Amygdala (tissue), 56 donors: ENCODE measurements around the gene ARHGAP26.
A peak's percentile ranks its signal among the peaks of the same experiment; 100 is the strongest.
"Not testable (repeated sequence)": the region's sequence is repeated elsewhere in the genome, so short reads cannot be mapped to it uniquely, and the experiment has no call there.

Experiments
- DNase-seq, 56 donors: peaks; one replicate each; lab custom pipeline; 2025; lab: John Stamatoyannopoulos, UW

Gene ARHGAP26

GRCh38 chr5:142998316-142999020 is 228.3 kb downstream of the ARHGAP26 start:
- DNase-seq: no peak

GRCh38 chr5:143000551-143000950 is 230.4 kb downstream of the ARHGAP26 start:
- DNase-seq: not testable (repeated sequence)

DNA sequence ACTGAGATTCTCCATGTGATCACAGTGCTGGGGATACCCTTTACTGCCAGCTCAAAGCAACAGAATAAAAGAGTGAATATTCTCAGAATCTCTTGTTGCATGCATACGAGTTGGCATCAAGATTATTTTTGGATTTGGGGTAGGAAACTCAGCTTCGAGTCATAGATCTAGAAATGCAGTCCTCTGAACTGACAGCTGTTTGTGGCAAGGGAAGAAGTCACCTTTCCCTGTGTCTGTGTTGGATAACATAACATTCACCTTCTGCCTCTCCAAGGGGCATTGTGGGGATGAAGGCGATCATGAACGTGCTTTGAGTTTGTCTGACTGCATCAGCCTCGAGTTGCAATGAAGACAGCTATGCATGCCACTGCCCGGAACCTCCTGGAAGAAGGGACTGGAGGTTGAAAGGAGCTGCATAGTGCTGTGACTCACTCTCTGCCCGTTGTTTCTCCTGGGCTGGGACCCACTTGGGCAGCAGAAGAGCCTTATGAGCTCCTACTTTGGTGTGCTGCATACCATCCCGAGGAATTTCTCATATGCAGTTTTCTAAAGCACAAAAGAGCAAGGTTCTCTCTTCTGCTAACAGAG is 231.7 kb downstream of the ARHGAP26 start:
- no peak for DNase-seq

DNA sequence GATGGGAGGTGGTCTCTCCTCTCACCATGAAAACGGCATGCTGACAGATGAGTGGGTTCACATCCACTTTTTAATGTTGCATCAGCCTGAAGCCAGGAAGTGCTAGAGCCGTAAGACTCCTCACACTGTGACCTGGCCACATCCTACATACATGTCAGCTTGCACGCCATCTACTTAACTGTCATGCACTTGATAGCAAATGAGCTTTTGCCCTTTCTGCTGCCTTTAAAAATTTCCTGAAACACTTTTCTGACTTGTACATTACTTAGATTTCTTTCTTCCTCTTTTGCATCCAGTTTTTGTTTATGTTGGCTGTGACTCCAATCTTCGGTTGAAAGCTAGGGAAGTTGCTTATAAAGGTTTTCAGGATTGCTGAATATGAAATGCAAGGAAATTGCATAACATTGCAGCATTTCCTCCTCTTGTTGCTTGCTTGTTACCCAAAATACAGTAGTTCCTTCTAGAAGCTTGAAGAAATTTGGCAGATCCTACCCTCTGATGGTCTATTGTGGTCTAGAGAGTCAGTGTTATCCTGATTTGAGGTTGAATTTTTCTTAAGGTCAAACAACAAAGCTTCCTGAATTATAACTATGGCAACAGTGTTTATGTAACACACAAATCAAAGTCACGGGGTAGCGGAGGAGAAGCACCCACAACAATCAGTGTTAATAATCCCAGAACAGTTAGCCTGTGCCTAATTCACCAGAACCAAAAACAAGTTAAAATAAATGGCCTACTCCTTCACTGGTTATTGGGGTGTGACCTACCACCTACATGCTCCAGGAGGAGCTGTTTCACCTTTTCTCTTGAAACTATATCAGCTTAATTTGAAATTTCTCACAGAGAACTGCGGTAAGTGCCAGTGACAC is 232.5 kb downstream of the ARHGAP26 start:
- peak in 2 of 56 donors; percentile 8 to 19 for DNase-seq

GRCh38 chr5:143003328-143003636 is 233.1 kb downstream of the ARHGAP26 start:
- no peak for DNase-seq

GRCh38 chr5:143004361-143005145 is 234.4 kb downstream of the ARHGAP26 start:
- no peak for DNase-seq

GRCh38 chr5:143006501-143006900 is 236.3 kb downstream of the ARHGAP26 start:
- DNase-seq: peak in 2 of 56 donors; percentile 18 to 23

- no peak for DNase-seq
Measured at GRCh38 chr5:143008032-143008431, 237.9 kb downstream of the ARHGAP26 start.

DNA sequence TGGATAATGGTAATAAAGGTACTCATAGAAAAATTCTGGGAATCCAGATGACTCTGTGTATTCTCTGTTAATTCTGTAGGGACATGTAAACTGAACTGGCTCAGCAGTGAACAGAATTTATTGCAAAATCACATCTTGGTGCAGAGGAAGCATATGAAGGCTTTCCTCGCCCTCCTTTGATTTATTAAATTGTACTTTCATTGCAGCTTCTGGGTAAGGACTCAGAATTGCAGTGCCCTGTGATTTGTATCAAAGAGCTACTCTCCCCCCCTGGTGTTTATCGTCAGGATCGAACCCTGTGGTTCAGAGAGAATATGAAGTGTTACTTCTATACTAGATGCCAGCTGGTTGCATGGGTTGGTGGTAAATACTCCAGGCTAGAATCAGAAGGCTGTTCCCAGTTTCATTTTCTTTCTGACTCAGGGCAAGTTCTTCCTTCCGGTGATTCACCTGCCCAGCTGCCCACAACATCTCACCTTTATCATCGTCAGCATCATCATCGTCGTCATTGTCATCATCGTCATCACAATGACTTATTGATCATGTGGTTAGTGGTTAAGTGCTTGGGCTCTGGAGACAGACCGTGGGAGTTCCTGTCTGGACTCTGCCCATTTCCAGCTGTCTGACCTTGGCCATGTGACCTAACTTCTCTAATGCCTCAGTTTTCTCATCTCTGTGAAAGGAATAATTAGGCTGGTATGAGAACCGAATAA is 238.8 kb downstream of the ARHGAP26 start:
- DNase-seq: peak in 2 of 56 donors; percentile 19 to 21

- DNase-seq: peak in 2 of 56 donors; percentile 6 to 13
Measured at GRCh38 chr5:143010351-143010750, 240.2 kb downstream of the ARHGAP26 start.

GRCh38 chr5:143011585-143011984 is 241.4 kb downstream of the ARHGAP26 start:
- no peak for DNase-seq

DNA sequence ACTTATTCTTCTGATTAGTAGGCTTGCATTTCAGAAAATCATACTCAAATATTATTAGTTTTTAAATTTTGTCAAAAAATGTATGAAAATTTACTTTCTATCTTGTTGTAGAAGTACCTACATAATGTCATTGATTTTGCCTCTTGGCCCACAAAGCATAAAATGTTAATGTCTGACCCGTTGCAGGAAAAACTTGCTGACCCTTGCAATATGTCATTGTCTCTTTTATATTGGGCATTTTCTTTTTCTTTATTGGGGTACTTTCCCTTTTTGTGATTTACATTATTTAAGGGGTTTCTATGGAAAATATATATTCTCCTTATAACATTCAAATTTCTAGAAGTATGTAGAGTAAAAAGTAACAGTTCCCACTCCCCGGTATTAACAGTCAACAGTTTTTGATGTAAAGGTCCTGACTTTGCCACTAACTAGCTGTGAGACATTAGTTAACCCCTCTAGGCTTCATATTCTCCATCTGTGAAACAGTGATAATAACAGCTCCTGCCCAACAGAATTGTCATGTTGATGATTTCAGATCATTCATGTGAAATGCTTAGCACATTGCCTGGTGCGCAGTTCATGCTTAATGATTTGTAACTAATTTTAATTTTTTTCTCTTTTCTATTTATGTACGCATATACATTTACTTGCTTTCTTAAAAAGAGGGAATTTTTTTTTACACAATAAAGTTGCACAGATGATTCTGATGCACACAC is 243.2 kb downstream of the ARHGAP26 start:
- DNase-seq: no peak

GRCh38 chr5:143014017-143014651 is 244.0 kb downstream of the ARHGAP26 start:
- DNase-seq: no peak

GRCh38 chr5:143016777-143017516 is 246.8 kb downstream of the ARHGAP26 start:
- DNase-seq: peak in 1 of 56 donors; percentile 14

- no peak for DNase-seq
Measured at GRCh38 chr5:143017541-143017940, 247.4 kb downstream of the ARHGAP26 start.

DNA sequence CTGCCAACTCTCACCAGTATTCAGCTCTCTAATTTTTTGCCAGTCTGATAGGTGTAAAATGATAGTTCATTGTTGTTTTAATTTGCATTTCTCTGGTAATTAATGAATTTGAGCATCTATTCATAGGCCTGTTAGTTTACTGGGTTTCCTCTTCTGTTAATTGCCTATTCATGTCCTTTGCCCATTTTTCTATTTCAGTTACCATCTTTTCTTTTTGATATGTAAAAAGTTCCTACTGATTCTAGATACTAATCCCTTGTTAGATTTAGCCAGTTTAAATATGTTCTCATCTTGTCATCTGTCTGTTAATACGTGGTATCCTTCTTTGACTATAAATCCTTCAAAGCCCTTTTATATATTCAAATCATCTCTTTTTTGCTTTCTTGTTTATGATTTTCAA is 247.8 kb downstream of the ARHGAP26 start:
- no peak for DNase-seq

DNA sequence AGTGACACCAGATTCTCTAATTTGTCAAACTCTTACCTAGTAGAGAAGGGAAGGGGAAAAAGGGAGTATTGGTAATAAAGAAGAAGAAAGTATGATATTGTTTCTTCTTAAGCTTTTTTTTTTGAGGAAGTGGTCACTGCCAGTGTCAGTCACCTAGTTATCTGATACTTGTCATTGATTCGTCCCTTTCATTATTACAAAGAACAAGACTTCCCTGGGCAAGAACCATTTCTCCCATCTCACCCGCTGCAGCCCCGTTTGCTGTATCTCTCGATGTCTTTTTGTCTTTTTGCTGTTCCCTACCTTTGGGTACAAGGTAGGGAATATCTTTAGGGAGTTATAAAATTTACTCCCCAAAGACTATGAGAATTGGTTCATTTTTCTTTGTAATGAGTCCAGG is 249.0 kb downstream of the ARHGAP26 start:
- no peak for DNase-seq
